Tibial nerve (tissue), 3 donors: ENCODE measurements around the gene AP1G1.

Source experiments
- POLR2A ChIP-seq, 2 donors: fragments of 450-650 bp; IDR thresholded peaks; one replicate each; pipeline ENCODE4 v1.6.1; 2017; ENCODE audit warnings: antibody characterized with exemption in 2 of 2, mild to moderate bottlenecking in 2 of 2, moderate library complexity in 2 of 2
- TF ChIP-seq, protein P1 (sequence below), 5 experiments: fragments of 200-600 bp in 3 of 5; fragments of 450-650 bp in 2 of 5; sonication (generic) in 3 of 5; IDR thresholded peaks; one replicate each; pipeline ENCODE4 v1.5.1; 2016 to 2019; ENCODE audit warnings: antibody characterized with exemption in 5 of 5, mild to moderate bottlenecking in 3 of 5, moderate library complexity in 2 of 5

DNA sequence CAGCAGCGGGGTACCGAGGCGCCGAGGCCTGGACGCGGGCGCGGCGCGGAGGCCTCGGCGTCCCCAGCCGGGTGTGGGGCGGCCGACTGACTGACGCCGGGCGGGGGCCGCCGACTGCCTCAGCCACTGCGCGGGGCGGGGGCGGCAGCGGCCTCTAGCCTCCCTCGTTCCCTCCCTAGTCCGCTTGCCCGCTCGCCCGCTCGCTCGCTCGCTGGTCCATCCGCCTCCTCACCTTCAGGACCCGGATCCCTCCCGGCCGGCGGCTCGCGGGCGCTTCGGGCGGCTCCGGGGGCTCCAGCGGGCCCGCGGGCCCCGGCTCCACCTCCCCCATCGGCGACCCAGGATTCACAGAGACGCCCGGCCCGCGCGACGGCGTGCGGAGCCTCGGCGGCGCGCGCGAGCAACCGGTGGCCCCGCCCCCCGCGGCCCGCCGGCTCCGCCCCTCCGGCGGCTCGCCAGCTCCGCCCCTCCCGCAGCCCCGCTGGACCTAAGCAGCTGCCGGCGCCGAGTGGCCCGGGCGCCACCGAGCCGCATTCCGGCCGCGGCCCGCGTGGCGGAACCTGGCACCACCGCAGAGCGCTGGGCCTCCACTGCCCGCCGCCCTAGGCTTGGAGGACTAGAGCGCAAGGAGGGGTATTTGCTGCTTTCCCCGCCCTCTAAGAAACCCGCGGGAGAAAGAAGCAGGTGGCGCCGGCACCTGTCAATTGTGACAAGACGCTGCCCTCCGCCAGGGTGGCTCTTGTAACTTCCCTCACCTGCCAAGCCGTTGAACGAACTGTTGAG lies 84.9 kb downstream of the AP1G1 start:
- TF ChIP-seq, protein P1, sequence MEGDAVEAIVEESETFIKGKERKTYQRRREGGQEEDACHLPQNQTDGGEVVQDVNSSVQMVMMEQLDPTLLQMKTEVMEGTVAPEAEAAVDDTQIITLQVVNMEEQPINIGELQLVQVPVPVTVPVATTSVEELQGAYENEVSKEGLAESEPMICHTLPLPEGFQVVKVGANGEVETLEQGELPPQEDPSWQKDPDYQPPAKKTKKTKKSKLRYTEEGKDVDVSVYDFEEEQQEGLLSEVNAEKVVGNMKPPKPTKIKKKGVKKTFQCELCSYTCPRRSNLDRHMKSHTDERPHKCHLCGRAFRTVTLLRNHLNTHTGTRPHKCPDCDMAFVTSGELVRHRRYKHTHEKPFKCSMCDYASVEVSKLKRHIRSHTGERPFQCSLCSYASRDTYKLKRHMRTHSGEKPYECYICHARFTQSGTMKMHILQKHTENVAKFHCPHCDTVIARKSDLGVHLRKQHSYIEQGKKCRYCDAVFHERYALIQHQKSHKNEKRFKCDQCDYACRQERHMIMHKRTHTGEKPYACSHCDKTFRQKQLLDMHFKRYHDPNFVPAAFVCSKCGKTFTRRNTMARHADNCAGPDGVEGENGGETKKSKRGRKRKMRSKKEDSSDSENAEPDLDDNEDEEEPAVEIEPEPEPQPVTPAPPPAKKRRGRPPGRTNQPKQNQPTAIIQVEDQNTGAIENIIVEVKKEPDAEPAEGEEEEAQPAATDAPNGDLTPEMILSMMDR (IDR thresholded peaks at IDR 0.05), result peak in 1 of 5 experiments; percentile 9
- TF ChIP-seq POLR2A (IDR thresholded peaks at IDR 0.05), result peak; percentile 8 to 66
